ENCODE measurements around the gene CACNA1C.

The CACNA1C gene

GRCh38 chr12:2397356-2398045 lies 344.7 kb downstream of the CACNA1C start:
- H3K9me3 ChIP-seq (ENCODE audit: control insufficient read depth, low read length) = no peaks in the 10 kb centered on the region
- DNase-seq (ENCODE audit: low read depth) = no peak
- H3K4me1 ChIP-seq (ENCODE audit: control insufficient read depth, insufficient read depth, low read length) = peaks cover 32% of the 10 kb centered on the region
- H3K27me3 ChIP-seq (replicated peaks; ENCODE audit: control insufficient read depth, insufficient read depth, low read length) = no peaks in the 10 kb centered on the region
- peak overlapping the region; percentile 36 for H3K9ac ChIP-seq (ENCODE audit: low read length)
- no peaks in the 10 kb centered on the region for H3K36me3 ChIP-seq (ENCODE audit: control insufficient read depth, insufficient read depth, low read length, severe bottlenecking)
- H3K4me3 ChIP-seq (ENCODE audit: low read length) = no peak overlapping the region

- Histone ChIP-seq H3K9ac (ENCODE audit: low read length) (no peak overlapping the region), H3K4me3 (ENCODE audit: low read length) (no peak overlapping the region), H3K4me1 (ENCODE audit: control insufficient read depth, insufficient read depth, low read length) (peaks cover 21% of the 10 kb centered on the region), H3K9me3 (ENCODE audit: control insufficient read depth, low read length) (no peaks in the 10 kb centered on the region), H3K27me3 (replicated peaks; ENCODE audit: control insufficient read depth, insufficient read depth, low read length) (no peaks in the 10 kb centered on the region), H3K36me3 (ENCODE audit: control insufficient read depth, insufficient read depth, low read length, severe bottlenecking) (no peaks in the 10 kb centered on the region)
- DNase-seq (ENCODE audit: low read depth) = no peak
These were observed 348.3 kb downstream of the CACNA1C start for GRCh38 chr12:2401040-2401439.

- Histone ChIP-seq H3K4me1 (ENCODE audit: control insufficient read depth, insufficient read depth, low read length) (peaks cover 10% of the 10 kb centered on the region), H3K9me3 (ENCODE audit: control insufficient read depth, low read length) (no peaks in the 10 kb centered on the region), H3K36me3 (ENCODE audit: control insufficient read depth, insufficient read depth, low read length, severe bottlenecking) (no peaks in the 10 kb centered on the region), H3K27me3 (replicated peaks; ENCODE audit: control insufficient read depth, insufficient read depth, low read length) (no peaks in the 10 kb centered on the region), H3K4me3 (ENCODE audit: low read length) (no peak overlapping the region), H3K9ac (ENCODE audit: low read length) (no peak overlapping the region)
- DNase-seq (ENCODE audit: low read depth) = no peak
These were observed 349.3 kb downstream of the CACNA1C start for GRCh38 chr12:2402073-2402579.

- Histone ChIP-seq H3K9ac (ENCODE audit: low read length) (no peak overlapping the region), H3K9me3 (ENCODE audit: control insufficient read depth, low read length) (no peaks in the 10 kb centered on the region), H3K36me3 (ENCODE audit: control insufficient read depth, insufficient read depth, low read length, severe bottlenecking) (no peaks in the 10 kb centered on the region), H3K4me3 (ENCODE audit: low read length) (no peak overlapping the region), H3K27me3 (replicated peaks; ENCODE audit: control insufficient read depth, insufficient read depth, low read length) (no peaks in the 10 kb centered on the region), H3K4me1 (ENCODE audit: control insufficient read depth, insufficient read depth, low read length) (no peaks in the 10 kb centered on the region)
- no peak for DNase-seq (ENCODE audit: low read depth)
These were observed 350.6 kb downstream of the CACNA1C start for GRCh38 chr12:2403221-2403976.

- Histone ChIP-seq H3K27me3 (replicated peaks; ENCODE audit: control insufficient read depth, insufficient read depth, low read length) (no peaks in the 10 kb centered on the region), H3K9ac (ENCODE audit: low read length) (no peak overlapping the region), H3K36me3 (ENCODE audit: control insufficient read depth, insufficient read depth, low read length, severe bottlenecking) (no peaks in the 10 kb centered on the region), H3K4me3 (ENCODE audit: low read length) (no peak overlapping the region), H3K4me1 (ENCODE audit: control insufficient read depth, insufficient read depth, low read length) (no peaks in the 10 kb centered on the region), H3K9me3 (ENCODE audit: control insufficient read depth, low read length) (no peaks in the 10 kb centered on the region)
- no peak for DNase-seq (ENCODE audit: low read depth)
These were observed 352.3 kb downstream of the CACNA1C start for GRCh38 chr12:2405039-2405438.

- no peak for DNase-seq (ENCODE audit: low read depth)
- no peaks in the 10 kb centered on the region for H3K9me3 ChIP-seq (ENCODE audit: control insufficient read depth, low read length)
- H3K4me3 ChIP-seq (ENCODE audit: low read length) = no peak overlapping the region
These were observed 354.1 kb downstream of the CACNA1C start for GRCh38 chr12:2406903-2407302.

GRCh38 chr12:2408262-2408661 lies 355.5 kb downstream of the CACNA1C start:
- no peaks in the 10 kb centered on the region for H3K36me3 ChIP-seq (ENCODE audit: control insufficient read depth, insufficient read depth, low read length, severe bottlenecking)
- H3K4me1 ChIP-seq (ENCODE audit: control insufficient read depth, insufficient read depth, low read length) = no peaks in the 10 kb centered on the region
- no peaks in the 10 kb centered on the region for H3K9me3 ChIP-seq (ENCODE audit: control insufficient read depth, low read length)
- H3K4me3 ChIP-seq (ENCODE audit: low read length) = no peak overlapping the region
- DNase-seq (ENCODE audit: low read depth) = no peak
- H3K9ac ChIP-seq (ENCODE audit: low read length) = no peak overlapping the region
- no peaks in the 10 kb centered on the region for H3K27me3 ChIP-seq (replicated peaks; ENCODE audit: control insufficient read depth, insufficient read depth, low read length)

More at GRCh38 chr12:2406903-2407302, 354.1 kb downstream of the CACNA1C start:
- Histone ChIP-seq H3K4me1 (ENCODE audit: control insufficient read depth, insufficient read depth, low read length) (no peaks in the 10 kb centered on the region), H3K36me3 (ENCODE audit: control insufficient read depth, insufficient read depth, low read length, severe bottlenecking) (no peaks in the 10 kb centered on the region), H3K27me3 (replicated peaks; ENCODE audit: control insufficient read depth, insufficient read depth, low read length) (no peaks in the 10 kb centered on the region), H3K9ac (ENCODE audit: low read length) (no peak overlapping the region)

GRCh38 chr12:2409656-2410265 lies 357.0 kb downstream of the CACNA1C start:
- Histone ChIP-seq H3K9ac (ENCODE audit: low read length) (no peak overlapping the region), H3K9me3 (ENCODE audit: control insufficient read depth, low read length) (no peaks in the 10 kb centered on the region), H3K4me3 (ENCODE audit: low read length) (no peak overlapping the region), H3K4me1 (ENCODE audit: control insufficient read depth, insufficient read depth, low read length) (peaks cover under 1% of the 10 kb centered on the region), H3K27me3 (replicated peaks; ENCODE audit: control insufficient read depth, insufficient read depth, low read length) (no peaks in the 10 kb centered on the region), H3K36me3 (ENCODE audit: control insufficient read depth, insufficient read depth, low read length, severe bottlenecking) (no peaks in the 10 kb centered on the region)
- DNase-seq (ENCODE audit: low read depth) = no peak

GRCh38 chr12:2410496-2410895 lies 357.7 kb downstream of the CACNA1C start:
- Histone ChIP-seq H3K27me3 (replicated peaks; ENCODE audit: control insufficient read depth, insufficient read depth, low read length) (no peaks in the 10 kb centered on the region), H3K36me3 (ENCODE audit: control insufficient read depth, insufficient read depth, low read length, severe bottlenecking) (no peaks in the 10 kb centered on the region), H3K4me3 (ENCODE audit: low read length) (no peak overlapping the region), H3K9ac (ENCODE audit: low read length) (no peak overlapping the region), H3K4me1 (ENCODE audit: control insufficient read depth, insufficient read depth, low read length) (peaks cover 8% of the 10 kb centered on the region), H3K9me3 (ENCODE audit: control insufficient read depth, low read length) (no peaks in the 10 kb centered on the region)
- DNase-seq (ENCODE audit: low read depth) = no peak

- Histone ChIP-seq H3K9ac (ENCODE audit: low read length) (no peak overlapping the region), H3K27me3 (replicated peaks; ENCODE audit: control insufficient read depth, insufficient read depth, low read length) (no peaks in the 10 kb centered on the region), H3K36me3 (ENCODE audit: control insufficient read depth, insufficient read depth, low read length, severe bottlenecking) (no peaks in the 10 kb centered on the region), H3K9me3 (ENCODE audit: control insufficient read depth, low read length) (no peaks in the 10 kb centered on the region), H3K4me3 (ENCODE audit: low read length) (no peak overlapping the region), H3K4me1 (ENCODE audit: control insufficient read depth, insufficient read depth, low read length) (peaks cover 8% of the 10 kb centered on the region)
- DNase-seq (ENCODE audit: low read depth) = no peak
These were observed 358.2 kb downstream of the CACNA1C start for GRCh38 chr12:2411011-2411410.

- Histone ChIP-seq H3K27me3 (replicated peaks; ENCODE audit: control insufficient read depth, insufficient read depth, low read length) (no peaks in the 10 kb centered on the region), H3K9me3 (ENCODE audit: control insufficient read depth, low read length) (no peaks in the 10 kb centered on the region), H3K4me1 (ENCODE audit: control insufficient read depth, insufficient read depth, low read length) (peaks cover 8% of the 10 kb centered on the region), H3K36me3 (ENCODE audit: control insufficient read depth, insufficient read depth, low read length, severe bottlenecking) (no peaks in the 10 kb centered on the region), H3K9ac (ENCODE audit: low read length) (no peak overlapping the region), H3K4me3 (ENCODE audit: low read length) (no peak overlapping the region)
- no peak for DNase-seq (ENCODE audit: low read depth)
These were observed 359.0 kb downstream of the CACNA1C start for GRCh38 chr12:2411616-2412304.
